HG02885 (cell line): ENCODE results near the gene XK.
A peak's percentile ranks its signal among the peaks of the same experiment; 100 is the strongest.

Experiments
- ATAC-seq: cut with Tn5 transposase; IDR thresholded peaks from one replicate; pipeline ENCODE4 v1.9.1; 2021; ENCODE audit warnings: mild to moderate bottlenecking; ENCODE audit not compliant: unreplicated experiment, poor library complexity

The XK gene

GRCh38 chrX:37677765-37678164 is 7.8 kb upstream of the XK start:
- ATAC-seq, result peak; percentile 84

GRCh38 chrX:37678574-37678973 is 7.0 kb upstream of the XK start:
- ATAC-seq, result no peak

GRCh38 chrX:37679230-37679629 is 6.4 kb upstream of the XK start:
- ATAC-seq, result no peak

DNA sequence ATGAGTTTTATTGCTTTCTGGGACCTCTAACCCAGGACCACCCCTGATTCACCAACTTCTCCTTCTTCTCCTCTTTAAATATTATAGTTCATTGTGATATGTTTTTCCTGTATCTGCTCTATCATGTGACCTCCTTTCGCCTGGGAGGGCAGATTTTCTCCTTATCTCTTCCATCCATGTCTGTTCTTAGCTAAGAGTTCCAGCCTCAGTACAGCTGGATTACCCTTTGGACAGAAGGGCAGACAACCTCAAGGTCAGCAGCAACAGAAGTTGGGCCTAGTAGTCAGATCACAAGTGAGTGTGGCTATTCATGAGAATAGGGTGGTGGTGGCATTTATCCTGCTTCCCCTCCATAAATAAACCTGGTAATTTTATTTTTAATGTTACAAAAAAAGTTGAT is 5.7 kb upstream of the XK start:
- no peak for ATAC-seq

DNA sequence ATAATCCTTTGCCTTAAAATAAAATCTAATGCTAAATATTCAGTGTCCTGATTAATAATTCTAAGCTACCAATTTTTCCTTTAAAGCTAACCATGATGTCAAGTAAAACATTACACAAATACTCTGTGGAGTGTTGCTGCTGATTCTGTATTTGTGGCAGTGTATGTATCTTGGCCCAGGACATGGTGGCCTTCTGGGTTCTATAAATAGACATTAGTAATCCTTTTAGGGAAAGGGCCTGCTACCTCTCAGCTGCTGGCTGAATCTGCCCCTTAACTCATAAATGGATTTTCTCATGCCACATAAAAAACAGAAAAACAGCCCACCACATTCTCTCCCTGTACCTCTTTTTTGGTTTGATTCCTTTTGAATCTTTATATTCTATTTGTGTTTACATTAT is 1.2 kb upstream of the XK start:
- no peak for ATAC-seq

- no peak for ATAC-seq
Observed at GRCh38 chrX:37684973-37685372, 618 bp upstream of the XK start.

DNA sequence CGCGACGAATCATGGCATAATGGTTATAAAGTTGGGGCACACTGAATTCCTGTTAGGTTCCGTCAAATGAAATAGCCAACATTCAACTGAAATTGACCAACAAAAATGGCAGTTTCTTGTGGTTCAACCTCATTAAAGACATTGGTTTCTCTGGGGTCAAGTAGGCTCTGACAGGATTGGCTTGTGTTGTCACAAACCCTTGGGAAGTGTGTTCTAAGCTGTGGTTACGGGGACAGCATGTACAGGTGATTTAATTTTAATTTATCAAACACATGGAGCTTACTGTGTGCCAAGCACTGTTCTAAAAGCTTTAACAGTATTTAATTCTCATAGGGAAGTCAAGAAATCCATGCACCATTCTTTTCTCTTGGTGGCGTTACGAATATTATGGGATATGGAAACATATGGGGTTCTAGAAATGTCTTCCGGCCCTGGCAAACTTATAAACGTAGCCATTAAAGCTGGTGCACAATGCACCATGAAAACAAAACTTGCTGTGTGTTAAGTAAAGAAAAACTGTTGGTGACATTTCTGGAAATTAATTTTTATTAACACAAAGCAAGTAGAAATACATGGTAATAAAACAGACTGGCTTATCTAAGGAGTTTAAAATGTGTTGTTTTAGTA is 891 bp downstream of the XK start:
- no peak for ATAC-seq

- ATAC-seq, result no peak
Observed at GRCh38 chrX:37686996-37687395, 1.4 kb downstream of the XK start.

DNA sequence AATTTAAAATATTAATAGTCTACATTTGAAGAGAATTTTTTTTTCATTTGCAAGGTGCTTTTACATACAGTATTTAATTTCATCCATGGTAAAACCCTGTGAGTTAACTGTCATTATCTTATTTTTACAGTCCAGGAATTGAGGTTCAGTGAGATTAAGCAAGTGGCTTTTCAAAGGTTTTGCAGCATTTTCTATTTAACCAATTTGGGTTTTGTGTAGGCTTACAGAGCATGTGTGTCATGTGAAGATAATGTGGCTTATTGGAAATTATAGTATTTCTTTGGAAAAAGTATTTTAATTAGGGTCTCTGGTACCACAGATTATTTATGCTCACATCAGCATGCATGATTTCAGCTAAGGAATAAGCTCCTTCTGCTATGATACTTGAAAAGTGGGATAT is 4.5 kb downstream of the XK start:
- ATAC-seq, result no peak

DNA sequence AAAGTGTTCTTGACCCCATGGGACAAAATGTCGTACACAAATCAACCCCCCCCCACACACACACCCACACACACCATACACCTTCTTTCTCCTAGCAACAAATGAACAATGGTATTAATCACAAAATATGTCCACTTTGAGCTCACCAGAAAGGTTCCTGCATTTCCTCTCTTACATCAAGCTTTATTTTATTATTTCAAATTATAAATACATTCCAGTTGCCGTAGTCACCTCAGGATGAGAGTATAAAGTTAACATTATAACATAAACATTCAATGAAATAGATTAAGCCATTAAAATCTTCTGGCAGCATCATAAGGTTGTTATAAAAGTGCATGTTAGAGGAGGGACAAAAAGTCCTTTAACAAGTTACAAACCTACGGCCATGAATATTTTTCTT is 7.3 kb downstream of the XK start:
- ATAC-seq, result no peak

DNA sequence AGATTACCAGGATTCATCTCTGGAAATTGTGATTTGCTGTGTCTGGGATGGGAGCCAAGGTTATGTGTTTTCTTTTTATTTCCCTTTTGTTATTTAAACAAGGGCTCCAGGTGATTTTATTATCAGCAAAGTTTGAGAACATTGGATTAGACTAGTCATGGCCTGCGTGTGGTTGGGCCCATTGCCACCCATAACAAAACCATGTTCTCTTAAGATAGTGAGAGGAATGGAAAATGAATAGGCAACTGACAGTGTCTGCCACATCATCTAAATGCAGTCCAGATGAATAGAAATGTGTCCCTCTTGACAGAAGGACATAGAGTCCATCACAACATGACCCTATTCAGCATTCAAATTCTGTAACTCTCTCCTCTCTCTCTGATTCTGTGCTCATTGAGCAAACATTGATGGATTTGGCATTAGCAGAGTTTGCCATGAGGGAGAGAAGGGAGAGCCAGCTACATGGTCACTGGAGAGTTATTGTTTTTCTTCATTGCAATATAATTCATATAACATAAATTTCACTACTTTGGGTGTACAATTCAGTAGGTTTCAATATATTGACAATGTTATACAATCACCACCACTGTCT is 11.7 kb downstream of the XK start:
- no peak for ATAC-seq

- ATAC-seq, result no peak
Observed at GRCh38 chrX:37701588-37701987, 16.0 kb downstream of the XK start.

DNA sequence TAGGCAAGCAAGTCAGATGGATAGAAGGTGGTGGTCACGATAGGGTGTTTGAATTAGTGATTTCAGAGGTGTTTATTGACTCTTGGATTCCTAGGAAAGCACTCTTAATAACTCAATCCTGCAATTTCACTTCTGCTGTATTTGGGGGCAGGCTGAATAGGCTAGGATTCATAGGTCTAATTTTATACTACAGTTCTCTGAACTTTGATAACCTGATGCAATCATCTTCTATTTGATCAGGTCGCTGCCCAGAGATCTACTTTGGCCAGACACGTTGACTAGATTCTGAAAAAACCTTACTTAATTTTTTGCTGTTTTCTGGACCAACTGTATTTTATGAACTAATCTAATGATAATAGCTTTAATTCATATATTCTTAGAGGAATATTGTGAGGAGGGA is 26.4 kb downstream of the XK start:
- ATAC-seq, result no peak

DNA sequence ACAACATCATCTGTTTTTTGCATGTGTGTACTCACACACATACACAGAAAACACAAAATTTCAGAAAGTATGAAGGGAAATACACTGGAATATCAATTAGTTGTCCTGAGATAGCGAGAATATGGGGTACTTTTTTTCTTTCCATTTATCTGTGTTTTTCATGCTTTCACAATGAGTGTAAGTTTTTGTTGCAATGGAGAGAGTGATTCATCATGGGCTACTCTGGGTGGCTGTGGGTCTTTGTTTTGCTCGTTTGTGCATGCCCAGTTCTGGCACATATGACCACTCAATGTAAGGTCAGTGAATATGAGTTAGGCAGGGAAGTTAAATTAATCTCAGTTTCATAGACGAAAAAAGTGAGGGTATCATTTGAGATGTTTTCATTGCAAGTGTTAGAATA is 26.9 kb downstream of the XK start:
- peak; percentile 48 for ATAC-seq

DNA sequence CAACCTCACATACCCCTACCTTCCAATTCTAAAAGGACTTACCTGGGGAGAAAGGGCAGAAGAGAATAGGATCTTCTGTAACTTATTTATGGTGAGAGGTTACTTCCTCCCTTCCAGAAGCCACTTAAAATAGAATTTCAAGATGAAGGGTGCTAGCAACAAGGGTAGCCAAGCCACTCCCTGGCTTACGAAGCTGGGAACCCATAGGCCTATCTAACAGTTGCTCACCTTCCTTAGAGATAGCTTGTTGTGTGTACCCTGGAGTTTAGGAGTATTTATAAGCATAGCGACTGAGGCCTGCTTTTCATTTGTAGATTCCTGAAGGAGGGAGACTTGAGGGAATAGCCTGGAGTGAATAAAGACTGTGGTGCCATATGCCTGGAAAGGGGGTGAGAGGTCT is 28.9 kb downstream of the XK start:
- no peak for ATAC-seq

DNA sequence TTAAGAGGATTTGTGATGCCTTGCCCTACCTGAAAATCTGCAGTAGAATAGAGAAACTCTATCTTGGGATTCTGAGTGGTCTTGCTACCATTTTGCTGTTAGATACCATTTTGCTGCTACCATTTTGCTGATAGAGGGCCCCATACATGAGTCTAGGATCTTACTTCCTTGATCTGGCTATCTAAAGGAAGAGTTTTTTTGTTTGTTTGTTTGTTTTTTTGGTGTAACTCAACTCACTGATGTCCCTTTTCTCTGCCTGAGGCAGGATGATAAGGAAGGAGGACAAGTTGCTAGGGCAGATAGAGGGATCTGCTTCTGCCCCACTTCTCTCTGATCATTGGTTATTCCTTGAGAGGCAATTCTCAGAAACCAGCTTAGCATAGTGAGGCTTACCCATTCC is 31.0 kb downstream of the XK start:
- no peak for ATAC-seq

DNA sequence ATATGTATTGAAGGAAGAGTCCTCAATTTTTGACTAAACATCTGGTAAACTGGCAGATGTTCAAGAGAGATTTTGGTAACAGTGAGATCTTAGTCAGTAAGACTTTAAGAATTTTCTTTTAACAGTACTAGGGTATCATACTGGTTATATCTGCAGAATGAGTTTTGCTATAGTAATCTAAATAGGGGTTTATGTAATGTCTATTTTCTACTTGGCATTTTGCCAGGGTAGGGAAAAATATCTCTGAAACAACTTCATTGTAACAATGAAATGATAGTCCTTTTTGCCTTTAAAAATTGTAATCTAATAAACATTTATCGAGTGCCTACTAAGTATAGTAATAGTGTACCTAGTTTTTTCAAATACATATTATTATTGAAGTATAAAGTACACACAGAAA is 32.1 kb downstream of the XK start:
- ATAC-seq, result no peak

DNA sequence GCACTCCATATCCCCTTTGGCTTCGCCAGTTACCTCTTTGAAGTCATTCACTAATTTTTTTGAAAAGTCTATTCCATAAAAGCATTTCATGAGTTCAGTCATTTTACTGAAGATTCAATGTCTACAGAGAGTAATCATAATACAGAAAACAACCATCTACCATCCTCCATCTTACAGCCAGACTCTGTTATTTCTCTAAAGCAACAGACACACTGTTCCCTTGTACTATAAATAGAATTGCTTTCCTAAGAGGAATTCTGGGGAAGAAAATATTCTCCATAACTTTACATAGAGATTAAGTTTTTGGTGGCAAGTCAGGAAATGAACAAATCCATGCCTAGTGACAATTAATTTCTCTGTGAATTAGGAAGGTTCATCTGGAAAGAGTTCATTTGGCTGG is 37.0 kb downstream of the XK start:
- ATAC-seq, result no peak

DNA sequence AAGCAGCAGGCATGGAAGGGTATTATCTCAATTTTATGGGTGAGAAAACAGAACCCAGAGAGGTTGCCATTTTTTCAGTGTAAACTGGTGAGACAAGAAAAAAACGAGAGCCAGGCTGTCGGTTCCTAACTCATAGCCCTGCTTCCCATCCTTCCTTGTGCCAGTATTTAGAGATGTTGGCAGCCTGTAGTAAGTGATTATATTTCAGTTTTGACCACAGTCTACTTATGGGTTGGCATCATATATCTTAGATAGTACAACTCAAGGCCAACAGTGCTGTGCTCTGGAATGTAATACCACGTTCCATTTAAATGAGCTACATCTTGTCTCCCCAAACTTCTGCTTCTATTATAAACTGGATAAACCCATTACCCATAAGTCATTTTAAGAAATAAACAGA is 40.8 kb downstream of the XK start:
- ATAC-seq, result no peak

- peak; percentile 63 for ATAC-seq
Observed at GRCh38 chrX:37745354-37745753, 59.8 kb downstream of the XK start.

DNA sequence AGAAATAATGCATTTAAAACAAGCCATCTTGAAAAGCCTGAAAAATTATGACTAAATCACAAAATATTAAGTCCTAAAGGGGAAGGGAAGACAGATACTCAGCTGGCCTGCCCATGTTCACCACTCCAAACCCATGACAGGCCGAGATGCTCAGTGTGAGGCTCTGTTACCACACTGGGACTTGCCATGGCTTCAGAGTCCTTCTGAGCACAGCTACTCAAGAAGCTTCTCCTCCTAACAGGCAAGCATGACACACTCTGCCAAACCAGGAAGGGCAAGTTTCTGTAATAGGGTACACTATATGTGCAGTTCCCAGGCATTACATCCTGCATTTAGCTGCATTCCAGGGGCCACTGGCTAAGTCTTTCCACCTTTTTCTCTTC is 60.2 kb downstream of the XK start:
- peak; percentile 34 for ATAC-seq

DNA sequence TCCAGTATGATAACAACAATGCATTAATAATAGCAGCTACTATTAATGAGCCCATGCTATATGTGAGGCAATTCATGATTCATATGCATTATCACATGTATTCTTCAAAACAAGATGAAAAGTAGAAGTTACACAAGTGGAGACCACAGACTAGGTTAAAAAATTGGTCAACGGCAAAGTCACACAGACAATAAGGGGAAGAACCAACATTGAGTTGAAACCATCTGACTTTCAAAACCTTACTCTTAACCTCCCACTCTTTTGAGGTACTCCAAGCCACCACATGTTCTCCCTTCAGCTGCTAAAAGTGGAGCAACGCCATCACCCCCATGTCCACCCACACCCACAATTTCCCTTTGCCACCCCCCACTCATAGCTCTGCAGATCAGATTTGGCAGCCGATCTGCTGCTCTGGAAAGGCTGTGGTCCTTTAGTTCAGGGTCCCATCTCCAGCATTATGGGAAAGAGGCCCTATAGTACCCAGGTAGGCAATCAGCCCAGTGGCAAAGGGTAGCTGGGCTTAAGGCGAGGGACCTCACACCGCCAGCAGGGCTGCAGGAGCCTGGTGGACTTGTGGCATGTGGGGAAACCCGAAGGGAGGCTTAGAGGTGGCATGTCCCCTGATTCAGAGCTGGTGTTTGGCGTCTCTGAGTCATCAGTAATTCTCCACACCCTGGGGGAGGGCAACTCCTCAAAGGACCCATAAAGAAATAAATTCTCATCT is 60.8 kb downstream of the XK start:
- peak; percentile 92 for ATAC-seq
